Sigmoid colon (tissue), 7 donors: ENCODE measurements around the gene KIAA0586. TPM values are rescaled to one million over a fixed set of nuclear protein-coding genes. Genes with fewer than 3 reads are reported as not detected.
A peak's percentile ranks its signal among the peaks of the same experiment; 100 is the strongest.
"Not testable (repeated sequence)": the region's sequence is repeated elsewhere in the genome, so short reads cannot be mapped to it uniquely, and the experiment has no call there.

Experiments
- DNase-seq: peaks from one replicate; pipeline ENCODE4 v3.0.0-alpha.2; 2019
- H3K27ac ChIP-seq, 4 donors: fragments of 200-600 bp; sonication (generic); one replicate each; pipeline ENCODE4 v1.5.1; 2016 to 2019; ENCODE audit warnings: mild to moderate bottlenecking in 1 of 4
- H3K27me3 ChIP-seq, 3 donors: fragments of 200-600 bp; sonication (generic); one replicate each; pipeline ENCODE4 v1.5.1; 2019; ENCODE audit warnings: mild to moderate bottlenecking in 1 of 3
- H3K36me3 ChIP-seq, 4 donors: fragments of 200-600 bp; sonication (generic); one replicate each; pipeline ENCODE4 v1.5.1; 2016 to 2019
- H3K4me1 ChIP-seq, 4 donors: fragments of 200-600 bp; sonication (generic); one replicate each; pipeline ENCODE4 v1.5.1; 2017 to 2019
- H3K4me3 ChIP-seq, 4 donors: fragments of 200-600 bp; sonication (generic); one replicate each; pipeline ENCODE4 v1.5.1; 2017 to 2019; ENCODE audit warnings: mild to moderate bottlenecking in 2 of 4, moderate library complexity in 1 of 4
- H3K9me3 ChIP-seq, 4 donors: fragments of 200-600 bp in 3 of 4; sonication (generic) in 3 of 4; one replicate each; pipeline versions ENCODE4 v1.5.1 to v1.6.1; 2013 to 2019
- CTCF ChIP-seq, 4 experiments: fragments of 450-650 bp in 3 of 4; fragments of 200-600 bp in 1 of 4; IDR thresholded peaks; one replicate each; pipeline ENCODE4 v1.5.1; 2016 to 2019; ENCODE audit warnings: antibody characterized with exemption in 4 of 4, mild to moderate bottlenecking in 3 of 4, moderate library complexity in 2 of 4
- EP300 ChIP-seq, 4 donors: sonication (generic); formaldehyde crosslinking; IDR thresholded peaks; one replicate each; pipeline ENCODE4 v1.6.1; 2017; ENCODE audit warnings: antibody characterized with exemption in 4 of 4
- POLR2A ChIP-seq, 2 donors: fragments of 450-650 bp; IDR thresholded peaks; one replicate each; pipeline ENCODE4 v1.6.1; 2016; ENCODE audit warnings: antibody characterized with exemption in 2 of 2, mild to moderate bottlenecking in 2 of 2, moderate library complexity in 2 of 2
- POLR2AphosphoS5 ChIP-seq, 4 donors: sonication (generic); formaldehyde crosslinking; IDR thresholded peaks; one replicate each; pipeline ENCODE4 v1.6.1; 2017; ENCODE audit warnings: antibody characterized with exemption in 4 of 4
- WGBS, 2 donors: extraction: QIAGEN DNeasy Blood & Tissue Kit; methylation state at CpG; one replicate each; pipeline ENCODE4 v1.1.7; 2013; 5-methylcytosine and 5-hydroxymethylcytosine counted together
- intact Hi-C: fragments of 100-400 bp; cut with DNase I; formaldehyde crosslinking; loops from one replicate; pipeline ENCODE4 v1.15.1; 2023
- polyA plus RNA-seq, 3 donors: library from polyadenylated mRNA; stranded (reverse); fragments of 200-250 nt; gene quantifications; one replicate each; pipeline ENCODE4 v1.2.3, GENCODE V29; 2013
- total RNA-seq, 4 donors: library from RNA; depleted of rRNA; stranded (reverse); fragments of >200 nt; gene quantifications; one replicate each; pipeline ENCODE4 v1.1.0, GENCODE V29; 2016
- donor health status: healthy with polysubstance abuse.
- donor health status: Bipolar disorder and iron deficiency.
- donor health status: healthy.

The KIAA0586 gene
- total and polyA plus RNA-seq, 7 donors: 2.5 to 20.2 (median 12.8) TPM

DNA sequence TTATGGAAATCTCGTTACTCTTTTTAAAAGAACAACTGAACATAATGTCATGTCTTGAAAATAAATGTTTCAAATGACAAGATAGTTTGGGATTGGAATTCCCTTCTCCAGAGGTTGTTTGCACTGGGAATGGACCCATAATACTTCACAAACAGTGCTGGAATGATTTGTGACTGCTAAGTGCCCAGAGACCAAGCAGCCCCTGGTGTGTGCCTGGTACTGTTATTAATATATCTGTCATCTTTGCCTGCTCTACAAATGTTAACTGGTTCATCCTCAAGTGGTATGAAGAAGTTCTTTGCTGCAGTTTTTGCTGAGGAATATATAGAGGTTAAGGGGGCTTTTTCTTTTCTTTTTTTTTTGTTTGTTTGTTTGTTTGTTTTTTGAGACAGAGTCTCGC lies 145.3 kb downstream of the KIAA0586 start:
- H3K27me3 ChIP-seq: no peaks in the 10 kb centered on the region
- peaks cover 0 to 25% (median 20%) of the 10 kb centered on the region in 4 donors for H3K4me1 ChIP-seq
- DNase-seq: no peak
- TF ChIP-seq POLR2A (IDR thresholded peaks at IDR 0.05) (no peak), POLR2AphosphoS5 (IDR thresholded peaks at IDR 0.05) (peak in 1 of 4 donors; percentile 21), CTCF (IDR thresholded peaks at IDR 0.05) (no peak), EP300 (IDR thresholded peaks at IDR 0.05) (no peak)
- H3K27ac ChIP-seq: peak overlapping the region in 3 of 4 donors; percentile 66 to 80 (median 74)
- H3K9me3 ChIP-seq: no peaks in the 10 kb centered on the region
- WGBS, 2 donors: 86 to 89% methylated on average over 2 of the region's 2 CpGs
- H3K36me3 ChIP-seq: no peaks in the 10 kb centered on the region
- intact Hi-C loops: no loop called here
- no peak overlapping the region for H3K4me3 ChIP-seq

DNA sequence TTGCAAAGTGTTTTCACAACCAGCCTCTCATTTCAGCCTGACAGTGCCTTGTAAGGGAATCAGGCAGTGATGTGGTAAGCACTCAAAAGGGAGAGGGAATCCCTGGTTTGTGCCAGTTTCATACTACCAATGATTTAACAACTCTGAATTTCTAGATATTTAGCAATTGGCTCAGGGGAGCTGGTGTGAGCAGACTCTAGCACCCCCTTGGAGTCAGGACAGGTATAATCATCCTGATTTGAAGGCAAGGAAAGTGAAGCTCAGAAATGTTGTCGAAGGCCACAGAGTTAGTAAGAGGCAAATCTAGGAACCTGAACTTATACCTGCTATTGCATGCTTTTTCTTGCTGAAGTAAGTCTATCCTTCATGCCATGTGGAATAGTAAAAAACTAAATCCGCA lies 147.1 kb downstream of the KIAA0586 start:
- intact Hi-C loops: no loop called here
- Histone ChIP-seq H3K27ac (no peak overlapping the region), H3K9me3 (no peaks in the 10 kb centered on the region), H3K27me3 (no peaks in the 10 kb centered on the region), H3K4me1 (peaks cover 0 to 25% (median 20%) of the 10 kb centered on the region in 4 donors), H3K36me3 (no peaks in the 10 kb centered on the region), H3K4me3 (no peak overlapping the region)
- DNase-seq: no peak
- TF ChIP-seq POLR2AphosphoS5 (IDR thresholded peaks at IDR 0.05): no peak
- no peak for TF ChIP-seq POLR2A (IDR thresholded peaks at IDR 0.05)
- no peak for TF ChIP-seq CTCF (IDR thresholded peaks at IDR 0.05)
- no peak for TF ChIP-seq EP300 (IDR thresholded peaks at IDR 0.05)
- 91 to 95% methylated on average over 2 of the region's 2 CpGs for WGBS, 2 donors

GRCh38 chr14:58575956-58576355 lies 148.4 kb downstream of the KIAA0586 start:
- H3K9me3 ChIP-seq: no peaks in the 10 kb centered on the region
- peaks cover 0 to 25% (median 20%) of the 10 kb centered on the region in 4 donors for H3K4me1 ChIP-seq
- no peak for DNase-seq
- H3K36me3 ChIP-seq: no peaks in the 10 kb centered on the region
- no peak overlapping the region for H3K4me3 ChIP-seq
- intact Hi-C loops: no loop called here
- no peaks in the 10 kb centered on the region for H3K27me3 ChIP-seq
- H3K27ac ChIP-seq: no peak overlapping the region
- 31 to 78% methylated on average over 1 of the region's 1 CpG for WGBS, 2 donors
- no peak for TF ChIP-seq CTCF (IDR thresholded peaks at IDR 0.05)

DNA sequence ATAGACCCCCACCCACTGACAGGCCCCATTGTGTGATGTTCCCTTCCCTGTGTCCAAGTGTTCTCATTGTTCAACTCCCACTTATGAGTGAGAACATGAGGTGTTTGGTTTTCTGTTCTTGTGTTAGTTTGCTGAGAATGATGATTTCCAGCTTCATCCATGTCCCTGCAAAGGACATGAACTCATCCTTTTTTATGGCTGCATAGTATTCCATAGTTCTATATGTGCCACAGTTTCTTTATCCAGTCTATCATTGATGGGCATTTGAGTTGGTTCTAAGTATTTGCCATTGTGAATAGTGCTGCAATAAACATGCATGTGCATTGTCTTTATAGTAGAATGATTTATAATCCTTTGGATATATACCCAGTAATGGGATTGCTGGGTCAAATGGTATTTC lies 152.5 kb downstream of the KIAA0586 start:
- peaks cover 0 to 11% (median 0%) of the 10 kb centered on the region in 4 donors for H3K4me1 ChIP-seq
- H3K27ac ChIP-seq, H3K9me3 ChIP-seq, H3K36me3 ChIP-seq, DNase-seq, H3K27me3 ChIP-seq, intact Hi-C loops, H3K4me3 ChIP-seq: not testable (repeated sequence)

DNA sequence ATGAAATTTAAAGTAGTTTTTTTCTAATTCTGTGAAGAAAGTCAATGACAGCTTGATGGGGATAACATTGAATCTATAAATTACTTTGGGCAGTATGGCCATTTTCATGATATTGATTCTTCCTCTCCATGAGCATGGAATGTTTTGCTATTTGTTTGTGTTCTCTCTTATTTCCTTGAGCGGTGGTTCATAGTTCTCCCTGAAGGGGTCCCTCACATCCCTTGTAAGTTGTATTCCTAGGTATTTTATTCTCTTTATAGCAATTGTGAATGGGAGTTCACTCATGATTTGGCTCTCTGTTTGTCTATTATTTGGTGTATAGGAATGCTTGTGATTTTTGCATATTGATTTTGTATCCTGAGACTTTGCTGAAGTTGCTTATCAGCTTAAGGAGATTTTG lies 153.9 kb downstream of the KIAA0586 start:
- H3K27me3 ChIP-seq, H3K36me3 ChIP-seq, intact Hi-C loops, H3K27ac ChIP-seq, H3K9me3 ChIP-seq, DNase-seq, H3K4me3 ChIP-seq: not testable (repeated sequence)
- WGBS, 2 donors: 94 to 96% methylated on average over 1 of the region's 1 CpG
- H3K4me1 ChIP-seq: peaks cover 0 to 11% (median 0%) of the 10 kb centered on the region in 4 donors

GRCh38 chr14:58584383-58584782 lies 156.9 kb downstream of the KIAA0586 start:
- WGBS, 2 donors: 82 to 85% methylated on average over 1 of the region's 1 CpG
- intact Hi-C loops: no loop called here
- Histone ChIP-seq H3K27ac (no peak overlapping the region), H3K36me3 (no peaks in the 10 kb centered on the region), H3K4me3 (no peak overlapping the region), H3K4me1 (peaks cover 0 to 11% (median 4%) of the 10 kb centered on the region in 4 donors), H3K27me3 (no peaks in the 10 kb centered on the region), H3K9me3 (no peaks in the 10 kb centered on the region)
- TF ChIP-seq POLR2A (IDR thresholded peaks at IDR 0.05) (no peak), CTCF (IDR thresholded peaks at IDR 0.05) (no peak), EP300 (IDR thresholded peaks at IDR 0.05) (no peak), POLR2AphosphoS5 (IDR thresholded peaks at IDR 0.05) (no peak)
- DNase-seq: no peak
